ENCODE measurements around the gene MAP3K15. TPM values are rescaled to one million over a fixed set of nuclear protein-coding genes. Genes with fewer than 3 reads are reported as not detected.

Gene MAP3K15
- total and polyA plus RNA-seq, 2 of the 13 experiments (the other 11 are each of a cell fraction or from before 2014, with no cell fraction given), result 3.9 to 6.4 TPM

GRCh38 chrX:19377799-19378198 is 137.5 kb downstream of the MAP3K15 start (continued):
- no peak for TF ChIP-seq ZBED4 (CRISPR knock-in tag; IDR thresholded peaks at IDR 0.05; ENCODE audit: borderline replicate concordance)
- no peak for TF ChIP-seq AGO2 (optimal IDR thresholded peaks at IDR 0.05; ENCODE audit: low read depth, low read length)
- no peak for TF ChIP-seq NFE2L1 (CRISPR knock-in tag; IDR thresholded peaks at IDR 0.05; ENCODE audit: borderline replicate concordance)
- TF ChIP-seq HOXA3 (CRISPR knock-in tag; IDR thresholded peaks at IDR 0.05), result no peak
- TF ChIP-seq MAX (IDR thresholded peaks at IDR 0.05), result no peak
- TF ChIP-seq HMGXB4 (CRISPR knock-in tag; IDR thresholded peaks at IDR 0.05; ENCODE audit: borderline replicate concordance in 1 of 2, low read depth in 1 of 2), result no peak
- no peak for TF ChIP-seq GLI4 (CRISPR knock-in tag; IDR thresholded peaks at IDR 0.05; ENCODE audit: borderline replicate concordance)
- no peak for TF ChIP-seq ZNF646 (CRISPR knock-in tag; IDR thresholded peaks at IDR 0.05)
- no peak for TF ChIP-seq RBAK (CRISPR knock-in tag; IDR thresholded peaks at IDR 0.05)
- TF ChIP-seq ZNF784 (CRISPR knock-in tag; IDR thresholded peaks at IDR 0.05; ENCODE audit: borderline replicate concordance), result no peak
- no peak for TF ChIP-seq ZNF577 (CRISPR knock-in tag; IDR thresholded peaks at IDR 0.05; ENCODE audit: borderline replicate concordance, low read depth)
- TF ChIP-seq GTF3A (CRISPR knock-in tag; conservative IDR thresholded peaks at IDR 0.05), result no peak
